Fibroblast of peridontal ligament (primary cell): ENCODE results near the gene FBN1.

Experiments
- DNase-seq: peaks from one replicate; pipeline ENCODE4 v3.0.0-alpha.2; 2010; ENCODE audit errors: extremely low read depth

Gene FBN1

GRCh38 chr15:48622237-48622636, 23.3 kb downstream of the FBN1 start:
- peak; percentile 67 for DNase-seq

- DNase-seq = no peak
Measured at GRCh38 chr15:48619446-48619845, 26.1 kb downstream of the FBN1 start.

GRCh38 chr15:48617619-48618018, 27.9 kb downstream of the FBN1 start:
- DNase-seq = peak; percentile 95

GRCh38 chr15:48616216-48616615, 29.3 kb downstream of the FBN1 start:
- peak; percentile 73 for DNase-seq

- peak; percentile 49 for DNase-seq
Measured at GRCh38 chr15:48614051-48614450, 31.5 kb downstream of the FBN1 start.

GRCh38 chr15:48609486-48609885, 36.0 kb downstream of the FBN1 start:
- DNase-seq = peak; percentile 68

GRCh38 chr15:48607846-48608245, 37.7 kb downstream of the FBN1 start:
- DNase-seq = no peak

- DNase-seq = no peak
Measured at GRCh38 chr15:48604567-48604966, 40.9 kb downstream of the FBN1 start.

GRCh38 chr15:48603922-48604321, 41.6 kb downstream of the FBN1 start:
- no peak for DNase-seq

GRCh38 chr15:48603123-48603500, 42.4 kb downstream of the FBN1 start:
- DNase-seq = no peak

DNA sequence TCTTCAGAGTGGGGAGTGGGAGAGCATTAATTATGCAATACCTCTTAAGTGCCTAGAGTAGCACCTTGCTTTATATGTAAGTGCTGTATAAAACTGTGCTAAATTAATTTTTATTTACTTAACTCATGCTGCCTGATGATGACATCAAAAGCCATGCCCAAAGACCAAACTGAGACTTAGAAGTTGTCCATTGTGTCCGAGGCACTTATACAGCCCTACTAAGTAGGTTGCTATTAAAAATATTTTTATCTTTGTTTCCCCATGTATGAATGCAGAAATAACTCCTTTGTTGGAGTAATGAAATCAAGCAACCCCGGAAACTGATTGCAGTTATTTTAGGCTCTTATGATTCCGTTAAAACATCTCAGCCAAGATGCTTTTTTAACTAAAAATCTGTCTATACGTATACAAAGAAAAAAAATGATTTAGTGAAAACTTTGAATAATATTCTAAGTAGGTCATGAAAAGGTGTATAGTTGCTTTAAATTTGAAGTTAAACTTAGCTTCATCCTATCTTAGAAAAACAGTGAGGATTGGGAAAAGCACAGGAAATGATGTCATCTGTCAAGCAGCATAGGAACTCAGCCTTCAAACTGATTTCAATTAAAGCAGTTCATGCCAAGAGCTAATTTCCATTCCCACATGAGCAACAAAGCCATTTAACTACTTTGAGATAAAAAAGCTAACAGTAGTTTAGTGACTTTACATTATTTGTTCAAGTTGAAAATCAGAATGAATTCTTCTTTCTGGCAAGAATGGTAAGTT, 43.0 kb downstream of the FBN1 start:
- peak; percentile 87 for DNase-seq

DNA sequence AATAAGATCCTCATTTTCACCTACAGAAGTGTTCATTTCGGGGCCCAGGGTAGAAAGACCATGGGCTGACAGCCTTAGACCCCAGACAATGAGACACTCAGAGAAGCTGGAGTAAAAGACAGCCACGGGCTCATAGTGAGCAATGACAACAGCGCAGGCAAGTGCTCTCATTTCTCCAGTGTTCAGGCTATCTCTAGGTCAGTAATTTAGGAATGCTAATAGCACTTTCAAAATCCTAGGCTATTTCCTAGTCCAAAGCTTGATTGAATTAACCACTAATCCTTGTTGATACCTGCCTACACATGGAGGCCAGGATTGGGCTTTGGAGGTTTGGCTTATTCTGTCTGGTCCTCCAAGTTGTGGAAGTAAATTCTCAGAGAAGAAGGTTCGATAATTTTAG, 44.4 kb downstream of the FBN1 start:
- DNase-seq = no peak

- no peak for DNase-seq
Measured at GRCh38 chr15:48596841-48597240, 48.7 kb downstream of the FBN1 start.

DNA sequence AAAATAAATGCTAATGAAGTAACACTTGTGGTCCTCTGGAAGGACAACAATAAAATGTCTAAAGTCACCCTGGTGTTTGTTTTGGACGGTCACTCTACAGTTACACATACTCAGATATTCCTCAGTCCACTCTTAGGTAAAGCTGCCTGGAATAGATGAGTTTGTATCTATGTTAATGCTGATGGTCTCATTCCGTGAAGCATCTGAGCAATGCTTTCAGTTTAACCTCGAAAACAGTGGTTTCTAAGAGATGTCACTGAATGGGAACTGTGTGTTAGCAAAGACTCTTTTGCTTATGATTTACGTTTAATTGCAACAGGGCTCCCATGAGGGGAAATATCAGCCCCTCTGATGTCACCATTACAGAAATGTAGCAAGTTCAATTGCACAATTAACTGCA, 49.1 kb downstream of the FBN1 start:
- no peak for DNase-seq

DNA sequence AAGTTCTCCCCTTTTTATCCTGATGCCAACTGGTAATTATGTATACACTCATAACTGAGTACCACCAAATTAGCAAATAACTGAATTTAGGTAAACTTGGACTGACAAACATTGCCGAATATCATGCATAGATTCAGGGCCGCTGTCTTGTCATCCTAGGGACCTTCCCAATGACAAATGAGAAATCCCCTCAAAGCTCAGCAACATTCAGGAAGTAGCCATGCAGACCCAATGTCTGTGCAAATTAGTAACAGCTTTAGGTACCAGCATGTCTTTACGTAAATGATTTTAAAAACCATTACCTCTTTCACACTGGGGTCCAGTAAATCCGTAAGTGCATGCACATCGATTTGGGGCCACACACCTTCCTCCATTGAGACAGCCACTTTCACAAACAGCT, 49.5 kb downstream of the FBN1 start:
- DNase-seq = no peak

DNA sequence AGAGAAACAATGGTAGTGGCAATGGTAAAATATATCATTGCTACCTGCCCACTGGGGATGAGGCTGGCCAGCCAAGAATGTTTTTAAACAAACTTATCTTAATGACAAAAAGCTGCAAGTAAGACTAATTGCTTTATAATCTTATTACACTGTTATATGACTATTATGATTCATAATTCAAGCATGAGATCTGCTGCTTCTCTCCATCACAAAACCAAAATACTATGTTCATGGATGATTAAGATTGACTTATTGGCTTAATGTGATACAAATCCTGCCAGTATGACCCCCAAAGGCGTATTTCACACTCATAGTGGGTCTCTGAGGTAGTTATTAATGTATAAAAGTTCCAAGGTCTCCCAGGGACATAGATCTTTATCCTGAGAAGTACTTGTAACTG, 52.6 kb downstream of the FBN1 start:
- no peak for DNase-seq

DNA sequence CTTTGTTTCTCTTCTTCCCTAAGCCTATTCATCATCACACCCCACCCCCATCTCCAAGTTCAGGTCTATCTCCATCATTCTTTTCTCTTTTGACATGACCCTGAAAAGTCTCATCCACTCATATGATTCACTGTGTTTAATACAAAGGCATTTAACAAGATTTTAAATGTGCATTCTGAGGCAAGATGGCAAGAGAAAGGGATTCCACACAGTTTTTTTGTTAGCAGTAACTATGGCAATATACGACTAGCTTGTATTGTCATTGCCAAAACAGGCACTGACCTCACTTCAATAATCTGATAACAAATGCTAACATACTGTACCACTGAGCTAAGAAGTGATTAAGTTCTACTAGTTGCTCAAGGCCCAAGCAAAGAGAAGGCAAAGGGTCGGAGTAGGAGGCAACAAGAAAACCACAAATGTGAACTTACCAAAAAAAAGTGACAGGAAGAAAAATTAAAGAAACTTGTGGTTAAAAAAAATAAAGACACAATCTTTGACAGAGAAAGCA, 53.2 kb downstream of the FBN1 start:
- DNase-seq = peak; percentile 88

- no peak for DNase-seq
Measured at GRCh38 chr15:48590723-48591122, 54.8 kb downstream of the FBN1 start.

- no peak for DNase-seq
Measured at GRCh38 chr15:48584812-48585563, 60.5 kb downstream of the FBN1 start.

GRCh38 chr15:48584090-48584811, 61.3 kb downstream of the FBN1 start:
- DNase-seq = no peak

GRCh38 chr15:48582452-48583247, 62.9 kb downstream of the FBN1 start:
- DNase-seq = peak; percentile 96

GRCh38 chr15:48581219-48581618, 64.3 kb downstream of the FBN1 start:
- DNase-seq = no peak
